Mesenchymal stem cell (in vitro differentiated cells and primary cell): ENCODE data around the gene KHDRBS1.

Source experiments
- DNase-seq: peaks from one replicate; pipeline ENCODE4 v3.0.0-alpha.2; 2013
- H2AFZ ChIP-seq: one replicate; pipeline ENCODE4 v1.6.1; 2013; ENCODE audit warnings: low read depth, mild to moderate bottlenecking, control low read depth, inconsistent platforms, low read length, moderate library complexity
- H2AK5ac ChIP-seq: 2 replicates; pipeline ENCODE4 v1.6.1; 2013; ENCODE audit warnings: low read length, moderate library complexity, mild to moderate bottlenecking, inconsistent platforms; ENCODE audit not compliant: severe bottlenecking
- H2BK120ac ChIP-seq: one replicate; pipeline ENCODE4 v1.6.1; 2013; ENCODE audit warnings: low read depth, mild to moderate bottlenecking, inconsistent platforms, low read length, moderate library complexity
- H2BK12ac ChIP-seq, 2 experiments: one replicate each; pipeline ENCODE4 v1.6.1; 2013; ENCODE audit warnings: inconsistent platforms in 2 of 2, low read length in 2 of 2, mild to moderate bottlenecking in 2 of 2, moderate library complexity in 2 of 2, control low read depth in 1 of 2
- H2BK15ac ChIP-seq: one replicate; pipeline ENCODE4 v1.6.1; 2013; ENCODE audit warnings: mild to moderate bottlenecking, low read depth, inconsistent platforms; ENCODE audit not compliant: poor library complexity, severe bottlenecking
- H2BK5ac ChIP-seq: 2 replicates; pipeline ENCODE4 v1.6.1; 2013; ENCODE audit warnings: low read depth, mild to moderate bottlenecking, low read length, control low read depth, inconsistent platforms; ENCODE audit not compliant: poor library complexity, severe bottlenecking
- H3K14ac ChIP-seq, 2 experiments: one replicate each; pipeline ENCODE4 v1.6.1; 2013; ENCODE audit warnings: inconsistent platforms in 2 of 2, low read length in 2 of 2, control low read depth in 1 of 2, mild to moderate bottlenecking in 1 of 2, moderate library complexity in 1 of 2
- H3K18ac ChIP-seq, 2 experiments: one replicate each; pipeline ENCODE4 v1.6.1; 2013; ENCODE audit warnings: inconsistent platforms in 2 of 2, low read length in 2 of 2, control low read depth in 1 of 2, low read depth in 1 of 2, mild to moderate bottlenecking in 1 of 2
- H3K23ac ChIP-seq, 2 experiments: one replicate each; pipeline ENCODE4 v1.6.1; 2013; ENCODE audit warnings: inconsistent platforms in 2 of 2, low read length in 2 of 2, mild to moderate bottlenecking in 2 of 2, moderate library complexity in 2 of 2, control low read depth in 1 of 2
- H3K27ac ChIP-seq: 2 replicates; pipeline ENCODE4 v1.5.1; 2013; ENCODE audit warnings: mild to moderate bottlenecking, moderate library complexity, low read length, control low read depth, inconsistent platforms; ENCODE audit not compliant: poor library complexity, severe bottlenecking
- H3K27me3 ChIP-seq, 2 experiments: 2 replicates each; pipeline versions ENCODE4 v1.6.1 to v1.7.0; 2013; ENCODE audit warnings: low read length in 2 of 2, mild to moderate bottlenecking in 2 of 2, moderate library complexity in 2 of 2, control low read depth in 1 of 2, inconsistent platforms in 1 of 2; ENCODE audit not compliant: control insufficient read depth in 1 of 2, insufficient read depth in 1 of 2
- H3K36me3 ChIP-seq, 2 experiments: 2 replicates each; pipeline versions ENCODE4 v1.6.1 to v1.7.0; 2013; ENCODE audit warnings: low read length in 2 of 2, control low read depth in 1 of 2, inconsistent platforms in 1 of 2, low read depth in 1 of 2, mild to moderate bottlenecking in 1 of 2; ENCODE audit not compliant: insufficient read depth in 2 of 2, control insufficient read depth in 1 of 2
- H3K4ac ChIP-seq, 2 experiments: one replicate each; pipeline ENCODE4 v1.6.1; 2013; ENCODE audit warnings: inconsistent platforms in 2 of 2, low read length in 2 of 2, mild to moderate bottlenecking in 2 of 2, moderate library complexity in 2 of 2, control low read depth in 1 of 2, low read depth in 1 of 2
- H3K4me1 ChIP-seq: 2 replicates; pipeline ENCODE4 v1.6.1; 2013; ENCODE audit warnings: low read depth, low read length, control low read depth; ENCODE audit not compliant: control insufficient read depth, insufficient read depth
- H3K4me2 ChIP-seq: 2 replicates; pipeline ENCODE4 v1.6.1; 2013; ENCODE audit warnings: low read length, mild to moderate bottlenecking, inconsistent platforms; ENCODE audit not compliant: poor library complexity, severe bottlenecking
- H3K4me3 ChIP-seq, 2 experiments: 2 replicates each; pipeline versions ENCODE4 v1.5.1 to v1.7.0; 2013; ENCODE audit warnings: low read length in 2 of 2, mild to moderate bottlenecking in 2 of 2, control low read depth in 1 of 2, low read depth in 1 of 2; ENCODE audit not compliant: insufficient read depth in 1 of 2
- H3K79me1 ChIP-seq: replicated peaks from 2 replicates; pipeline ENCODE4 v1.6.1; 2013; ENCODE audit warnings: mild to moderate bottlenecking, control low read depth, low read length, inconsistent platforms; ENCODE audit not compliant: poor library complexity, severe bottlenecking
- H3K9ac ChIP-seq: 2 replicates; pipeline ENCODE4 v1.7.0; 2013; ENCODE audit warnings: mild to moderate bottlenecking, low read length, moderate library complexity
- H3K9me3 ChIP-seq: 2 replicates; pipeline ENCODE4 v1.7.0; 2013; ENCODE audit warnings: mild to moderate bottlenecking, low read length; ENCODE audit not compliant: control insufficient read depth
- H4K8ac ChIP-seq: one replicate; pipeline ENCODE4 v1.6.1; 2013; ENCODE audit warnings: inconsistent platforms, mild to moderate bottlenecking, low read length, moderate library complexity
- H4K91ac ChIP-seq: one replicate; pipeline ENCODE4 v1.6.1; 2013; ENCODE audit warnings: mild to moderate bottlenecking, low read length, inconsistent platforms
- WGBS: methylation state at CpG from one replicate; pipeline ENCODE4 v1.1.7; 2013; ENCODE audit warnings: mixed read lengths; 5-methylcytosine and 5-hydroxymethylcytosine counted together

Gene KHDRBS1

DNA sequence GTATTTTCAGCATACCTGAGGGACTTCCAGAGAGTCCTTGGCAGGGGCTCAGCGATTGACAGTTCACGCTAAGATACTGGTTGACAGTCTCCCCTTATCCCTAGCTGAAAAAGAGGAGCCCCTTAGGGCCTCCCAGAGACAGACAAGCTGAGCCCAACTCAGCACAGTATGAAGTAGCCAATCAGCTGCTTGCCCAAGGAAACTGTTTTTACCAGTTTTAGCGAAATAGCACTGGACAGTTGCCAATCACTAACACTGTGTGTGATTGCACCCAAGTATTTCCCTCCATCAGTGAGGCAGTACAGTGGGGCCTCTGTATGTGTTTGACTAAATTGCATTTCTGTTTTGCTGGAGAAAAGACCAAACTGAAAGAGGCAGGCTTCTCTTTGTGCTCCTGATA lies 27.0 kb downstream of the KHDRBS1 start:
- DNase-seq: no peak
- Histone ChIP-seq H3K4ac (no peak overlapping the region), H2BK120ac (no peak overlapping the region), H2BK15ac (no peak overlapping the region), H4K91ac (no peak overlapping the region), H3K4me2 (no peak overlapping the region), H3K36me3 (peaks cover 42 to 52% of the 10 kb centered on the region in 2 experiments), H3K9me3 (no peaks in the 10 kb centered on the region), H2BK5ac (no peak overlapping the region), H3K27ac (no peak overlapping the region), H3K4me3 (no peak overlapping the region), H3K4me1 (peaks cover 1% of the 10 kb centered on the region), H2AFZ (no peak overlapping the region), H3K18ac (no peak overlapping the region), H4K8ac (no peak overlapping the region), H2BK12ac (no peak overlapping the region), H3K9ac (no peak overlapping the region), H3K79me1 (peaks cover 26% of the 10 kb centered on the region), H3K27me3 (no peaks in the 10 kb centered on the region), H2AK5ac (no peak overlapping the region), H3K14ac (no peak overlapping the region), H3K23ac (no peak overlapping the region)
- WGBS: 96% methylated on average over 3 of the region's 3 CpGs

DNA sequence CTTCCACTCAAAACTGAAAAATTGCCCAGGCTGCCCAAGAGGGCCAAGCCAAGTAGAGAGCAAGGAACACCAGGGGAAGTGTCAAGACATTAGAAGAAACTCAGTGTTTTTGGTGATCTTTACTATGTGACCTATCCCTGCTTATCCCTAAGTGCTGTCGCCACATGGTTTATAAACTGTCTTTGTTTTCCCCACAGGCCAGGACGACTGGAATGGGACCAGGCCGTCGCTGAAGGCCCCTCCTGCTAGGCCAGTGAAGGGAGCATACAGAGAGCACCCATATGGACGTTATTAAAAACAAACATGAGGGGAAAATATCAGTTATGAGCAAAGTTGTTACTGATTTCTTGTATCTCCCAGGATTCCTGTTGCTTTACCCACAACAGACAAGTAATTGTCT lies 28.7 kb downstream of the KHDRBS1 start:
- no peak for DNase-seq
- H3K36me3 ChIP-seq: peaks cover 49 to 51% of the 10 kb centered on the region in 2 experiments
- H3K14ac ChIP-seq: no peak overlapping the region
- H3K27me3 ChIP-seq: no peaks in the 10 kb centered on the region
- no peak overlapping the region for H3K27ac ChIP-seq
- no peaks in the 10 kb centered on the region for H3K9me3 ChIP-seq
- no peak overlapping the region for H3K9ac ChIP-seq
- peaks cover 1% of the 10 kb centered on the region for H3K4me1 ChIP-seq
- H3K79me1 ChIP-seq: peaks cover 28% of the 10 kb centered on the region
- no peak overlapping the region for H3K4me2 ChIP-seq
- WGBS: 91% methylated on average over 4 of the region's 5 CpGs
- no peak overlapping the region for H3K18ac ChIP-seq
- H2AK5ac ChIP-seq: no peak overlapping the region
- H3K23ac ChIP-seq: no peak overlapping the region
- no peak overlapping the region for H3K4me3 ChIP-seq
- no peak overlapping the region for H3K4ac ChIP-seq
- H2BK12ac ChIP-seq: no peak overlapping the region
- no peak overlapping the region for H2BK120ac ChIP-seq
- no peak overlapping the region for H4K8ac ChIP-seq
- H4K91ac ChIP-seq: no peak overlapping the region
- no peak overlapping the region for H2BK15ac ChIP-seq
- no peak overlapping the region for H2AFZ ChIP-seq
- H2BK5ac ChIP-seq: no peak overlapping the region

DNA sequence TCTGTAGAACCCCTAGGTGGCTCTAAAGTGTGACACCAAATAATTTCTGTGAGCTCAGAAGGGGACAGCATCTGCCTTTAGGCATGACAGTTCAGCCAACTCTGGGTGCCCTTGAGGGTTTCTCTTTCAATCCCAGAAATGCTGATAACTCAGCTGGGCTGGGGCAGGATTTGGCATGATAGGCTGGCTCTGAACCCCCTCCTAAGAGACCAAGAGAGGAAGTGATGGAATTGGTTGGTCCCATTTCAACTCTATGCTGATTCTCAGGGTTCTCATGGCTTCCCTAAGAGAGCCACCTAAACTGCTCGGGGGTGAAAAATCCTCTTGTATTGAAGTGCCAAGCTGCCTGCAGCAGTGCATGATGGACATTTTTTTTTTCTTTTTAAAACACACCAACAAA lies 30.6 kb downstream of the KHDRBS1 start:
- Histone ChIP-seq H3K79me1 (peaks cover 33% of the 10 kb centered on the region), H4K91ac (no peak overlapping the region), H2AK5ac (no peak overlapping the region), H4K8ac (no peak overlapping the region), H3K4me2 (no peak overlapping the region), H3K4ac (no peak overlapping the region), H3K36me3 (peaks cover 47% of the 10 kb centered on the region in 2 experiments), H3K14ac (no peak overlapping the region), H3K27ac (no peak overlapping the region), H2BK15ac (no peak overlapping the region), H2BK120ac (no peak overlapping the region), H3K18ac (no peak overlapping the region), H3K4me3 (no peak overlapping the region), H3K9me3 (no peaks in the 10 kb centered on the region), H2BK12ac (no peak overlapping the region), H2BK5ac (no peak overlapping the region), H3K9ac (no peak overlapping the region), H3K4me1 (no peaks in the 10 kb centered on the region), H3K27me3 (no peaks in the 10 kb centered on the region), H3K23ac (no peak overlapping the region), H2AFZ (no peak overlapping the region)
- no peak for DNase-seq
- no CpG with 5 or more reads among the region's 1 CpG for WGBS

DNA sequence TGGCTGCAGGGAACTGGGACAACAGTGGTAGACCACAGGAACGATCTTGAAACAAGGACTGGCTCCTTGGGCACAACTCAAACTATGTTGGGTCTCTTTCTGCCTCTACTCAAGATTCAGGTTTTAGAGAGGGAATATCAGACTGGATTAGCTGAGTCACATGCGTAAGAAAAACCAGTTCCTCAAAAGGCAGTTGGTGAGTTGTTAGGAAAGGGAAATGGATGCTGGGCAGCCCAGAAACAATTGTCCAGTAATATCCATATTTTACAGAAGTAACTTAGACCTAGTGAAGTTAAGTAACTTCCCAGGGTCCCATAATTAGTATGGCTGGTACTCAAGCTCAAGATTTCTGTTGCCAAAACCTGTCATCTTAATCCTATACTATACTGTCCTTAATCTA lies 32.1 kb downstream of the KHDRBS1 start:
- WGBS: 98% methylated on average over 2 of the region's 2 CpGs
- no peak overlapping the region for H3K27ac ChIP-seq

More for the DNA sequence above, 32.1 kb downstream of the KHDRBS1 start:
- Histone ChIP-seq H3K36me3 (peaks cover 42 to 43% of the 10 kb centered on the region in 2 experiments), H3K9me3 (no peaks in the 10 kb centered on the region), H2BK12ac (no peak overlapping the region), H3K4me1 (no peaks in the 10 kb centered on the region), H4K8ac (no peak overlapping the region), H3K79me1 (peaks cover 21% of the 10 kb centered on the region), H3K18ac (no peak overlapping the region), H4K91ac (no peak overlapping the region), H3K9ac (no peak overlapping the region), H3K23ac (no peak overlapping the region), H3K4ac (no peak overlapping the region), H3K4me2 (no peak overlapping the region), H2BK5ac (no peak overlapping the region), H2AK5ac (no peak overlapping the region), H3K14ac (no peak overlapping the region), H2AFZ (no peak overlapping the region), H3K27me3 (no peaks in the 10 kb centered on the region), H3K4me3 (no peak overlapping the region), H2BK120ac (no peak overlapping the region), H2BK15ac (no peak overlapping the region)
- no peak for DNase-seq
